Measurements from ENCODE around the gene CD300LD.
"Not testable (repeated sequence)": the region's sequence is repeated elsewhere in the genome, so short reads cannot be mapped to it uniquely, and the experiment has no call there.

The CD300LD gene

GRCh38 chr17:74606050-74606449 lies 14.0 kb upstream of the CD300LD start:
- DNase-seq (ENCODE audit: low read depth, low spot score): no peak

- no peak for DNase-seq (ENCODE audit: low read depth, low spot score)
Measured at GRCh38 chr17:74605361-74605760, 13.3 kb upstream of the CD300LD start.

- DNase-seq (ENCODE audit: low read depth, low spot score): no peak
Measured at GRCh38 chr17:74604761-74605160, 12.7 kb upstream of the CD300LD start.

- no peak for DNase-seq (ENCODE audit: low read depth, low spot score)
Measured at GRCh38 chr17:74604200-74604599, 12.1 kb upstream of the CD300LD start.

- DNase-seq (ENCODE audit: low read depth, low spot score): no peak
Measured at GRCh38 chr17:74603746-74604145, 11.7 kb upstream of the CD300LD start.

- no peak for DNase-seq (ENCODE audit: low read depth, low spot score)
Measured at GRCh38 chr17:74603037-74603635, 11.1 kb upstream of the CD300LD start.

GRCh38 chr17:74601944-74602572 lies 10.0 kb upstream of the CD300LD start:
- no peak for DNase-seq (ENCODE audit: low read depth, low spot score)

- no peak for DNase-seq (ENCODE audit: low read depth, low spot score)
Measured at GRCh38 chr17:74599448-74599939, 7.4 kb upstream of the CD300LD start.

- DNase-seq (ENCODE audit: low read depth, low spot score): no peak
Measured at GRCh38 chr17:74599023-74599399, 6.9 kb upstream of the CD300LD start.

- DNase-seq (ENCODE audit: low read depth, low spot score): no peak
Measured at GRCh38 chr17:74598346-74599022, 6.4 kb upstream of the CD300LD start.

- no peak for DNase-seq (ENCODE audit: low read depth, low spot score)
Measured at GRCh38 chr17:74597069-74597790, 5.1 kb upstream of the CD300LD start.

- no peak for DNase-seq (ENCODE audit: low read depth, low spot score)
Measured at GRCh38 chr17:74595037-74595750, 3.1 kb upstream of the CD300LD start.

- DNase-seq (ENCODE audit: low read depth, low spot score): no peak
Measured at GRCh38 chr17:74591503-74591902, 580 bp downstream of the CD300LD start.

GRCh38 chr17:74585711-74586110 lies 6.4 kb downstream of the CD300LD start:
- DNase-seq (ENCODE audit: low read depth, low spot score): no peak

- DNase-seq (ENCODE audit: low read depth, low spot score): no peak
Measured at GRCh38 chr17:74584292-74585060, 7.6 kb downstream of the CD300LD start.

- DNase-seq (ENCODE audit: low read depth, low spot score): no peak
Measured at GRCh38 chr17:74582633-74583032, 9.4 kb downstream of the CD300LD start.

GRCh38 chr17:74579900-74580299 lies 12.2 kb downstream of the CD300LD start:
- DNase-seq (ENCODE audit: low read depth, low spot score): no peak

GRCh38 chr17:74578979-74579378 lies 13.1 kb downstream of the CD300LD start:
- DNase-seq (ENCODE audit: low read depth, low spot score): no peak

- DNase-seq (ENCODE audit: low read depth, low spot score): no peak
Measured at GRCh38 chr17:74574489-74575142, 17.5 kb downstream of the CD300LD start.

- DNase-seq (ENCODE audit: low read depth, low spot score): not testable (repeated sequence)
Measured at GRCh38 chr17:74573635-74574034, 18.4 kb downstream of the CD300LD start.
